PC-9 (cell line): Measurements from ENCODE around the gene ZDHHC14.

ENCODE experiments used
- CTCF ChIP-seq: fragments of 200-600 bp; sonication (generic); conservative IDR thresholded peaks from 2 replicates; pipeline ENCODE4 v1.6.1; 2017; ENCODE audit warnings: mixed run types, antibody characterized with exemption, mild to moderate bottlenecking, moderate library complexity
- EZH2 ChIP-seq: fragments of 200-600 bp; sonication (generic); IDR thresholded peaks from 2 replicates; pipeline ENCODE4 v1.8.0; 2017; ENCODE audit warnings: antibody characterized with exemption, low read depth

GRCh38 chr6:157440171-157440570 lies 59.2 kb downstream of the ZDHHC14 start:
- TF ChIP-seq CTCF = no peak
- no peak for TF ChIP-seq EZH2
